8988T (cell line): ENCODE results near the gene S1PR3.

Experiments
- DNase-seq: peaks from one replicate; pipeline ENCODE4 v3.0.0; 2011

Gene S1PR3

GRCh38 chr9:88993871-88994460 lies 2.7 kb downstream of the S1PR3 start:
- DNase-seq, result no peak

- DNase-seq, result no peak
Observed at GRCh38 chr9:88994469-88995199, 3.4 kb downstream of the S1PR3 start.

GRCh38 chr9:88995200-88995577 lies 3.9 kb downstream of the S1PR3 start:
- no peak for DNase-seq

GRCh38 chr9:88995627-88996026 lies 4.4 kb downstream of the S1PR3 start:
- DNase-seq, result no peak

- no peak for DNase-seq
Observed at GRCh38 chr9:88996046-88996920, 5.0 kb downstream of the S1PR3 start.

- no peak for DNase-seq
Observed at GRCh38 chr9:88996921-88997235, 5.6 kb downstream of the S1PR3 start.

- DNase-seq, result no peak
Observed at GRCh38 chr9:88997646-88998045, 6.4 kb downstream of the S1PR3 start.

GRCh38 chr9:88998503-88998902 lies 7.2 kb downstream of the S1PR3 start:
- no peak for DNase-seq

- DNase-seq, result no peak
Observed at GRCh38 chr9:88998911-88999310, 7.6 kb downstream of the S1PR3 start.

GRCh38 chr9:89000371-89000781 lies 9.1 kb downstream of the S1PR3 start:
- DNase-seq, result no peak

- peak; percentile 66 for DNase-seq
Observed at GRCh38 chr9:89000973-89001916, 10.0 kb downstream of the S1PR3 start.

- no peak for DNase-seq
Observed at GRCh38 chr9:89001917-89002540, 10.8 kb downstream of the S1PR3 start.

GRCh38 chr9:89002987-89003386 lies 11.7 kb downstream of the S1PR3 start:
- DNase-seq, result no peak

- DNase-seq, result no peak
Observed at GRCh38 chr9:89005323-89005722, 14.1 kb downstream of the S1PR3 start.

- DNase-seq, result no peak
Observed at GRCh38 chr9:89006267-89006666, 15.0 kb downstream of the S1PR3 start.

- no peak for DNase-seq
Observed at GRCh38 chr9:89006996-89007967, 16.0 kb downstream of the S1PR3 start.

GRCh38 chr9:89008055-89008743 lies 16.9 kb downstream of the S1PR3 start:
- DNase-seq, result no peak

GRCh38 chr9:89008744-89009545 lies 17.7 kb downstream of the S1PR3 start:
- no peak for DNase-seq

- no peak for DNase-seq
Observed at GRCh38 chr9:89009546-89009840, 18.2 kb downstream of the S1PR3 start.

- DNase-seq, result no peak
Observed at GRCh38 chr9:89010056-89010455, 18.8 kb downstream of the S1PR3 start.
